ENCODE data around the gene LPP.

- TF ChIP-seq, protein P1, sequence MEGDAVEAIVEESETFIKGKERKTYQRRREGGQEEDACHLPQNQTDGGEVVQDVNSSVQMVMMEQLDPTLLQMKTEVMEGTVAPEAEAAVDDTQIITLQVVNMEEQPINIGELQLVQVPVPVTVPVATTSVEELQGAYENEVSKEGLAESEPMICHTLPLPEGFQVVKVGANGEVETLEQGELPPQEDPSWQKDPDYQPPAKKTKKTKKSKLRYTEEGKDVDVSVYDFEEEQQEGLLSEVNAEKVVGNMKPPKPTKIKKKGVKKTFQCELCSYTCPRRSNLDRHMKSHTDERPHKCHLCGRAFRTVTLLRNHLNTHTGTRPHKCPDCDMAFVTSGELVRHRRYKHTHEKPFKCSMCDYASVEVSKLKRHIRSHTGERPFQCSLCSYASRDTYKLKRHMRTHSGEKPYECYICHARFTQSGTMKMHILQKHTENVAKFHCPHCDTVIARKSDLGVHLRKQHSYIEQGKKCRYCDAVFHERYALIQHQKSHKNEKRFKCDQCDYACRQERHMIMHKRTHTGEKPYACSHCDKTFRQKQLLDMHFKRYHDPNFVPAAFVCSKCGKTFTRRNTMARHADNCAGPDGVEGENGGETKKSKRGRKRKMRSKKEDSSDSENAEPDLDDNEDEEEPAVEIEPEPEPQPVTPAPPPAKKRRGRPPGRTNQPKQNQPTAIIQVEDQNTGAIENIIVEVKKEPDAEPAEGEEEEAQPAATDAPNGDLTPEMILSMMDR (IDR thresholded peaks at IDR 0.05), result no peak
- TF ChIP-seq POLR2A (IDR thresholded peaks at IDR 0.05), result no peak
Observed at GRCh38 chr3:188542196-188542595, 388.2 kb downstream of the LPP start.

Data from right lobe of liver (tissue), 4 donors.